Calu3 (cell line): ENCODE results near the gene WBP1. TPM values are rescaled to one million over a fixed set of nuclear protein-coding genes. Genes with fewer than 3 reads are reported as not detected.
A peak's percentile ranks its signal among the peaks of the same experiment; 100 is the strongest.

ENCODE experiments used
- BruUV-seq: library from RNA; stranded (reverse); fragments of 400-500 nt; replicated peaks from 2 replicates; lab custom pipeline; 2021; lab: Mats Ljungman, UMichigan
- CTCF ChIA-PET: fragments of 300-600 bp; sonication (Branson Sonifier 250); formaldehyde crosslinking; loops from one replicate; lab custom pipeline; 2022; ENCODE audit warnings: antibody characterized with exemption; lab: Charles Lee
- DNase-seq: peaks from one replicate; pipeline ENCODE4 v3.0.0; 2022
- H3K27ac Mint-ChIP-seq: one replicate; pipeline ENCODE4 v1.8.0; 2022; ENCODE audit warnings: mixed read lengths; ENCODE audit not compliant: unreplicated experiment
- H3K27me3 Mint-ChIP-seq: one replicate; pipeline ENCODE4 v1.8.0; 2022; ENCODE audit warnings: mixed read lengths; ENCODE audit not compliant: unreplicated experiment
- H3K36me3 Mint-ChIP-seq: one replicate; pipeline ENCODE4 v1.8.0; 2022; ENCODE audit warnings: mild to moderate bottlenecking, moderate library complexity, mixed read lengths; ENCODE audit not compliant: insufficient read depth, unreplicated experiment
- H3K4me1 Mint-ChIP-seq: one replicate; pipeline ENCODE4 v1.8.0; 2022; ENCODE audit warnings: mild to moderate bottlenecking, low read depth, mixed read lengths; ENCODE audit not compliant: unreplicated experiment
- H3K4me3 Mint-ChIP-seq: one replicate; pipeline ENCODE4 v1.8.0; 2022; ENCODE audit warnings: mild to moderate bottlenecking, low read depth, moderate library complexity, mixed read lengths; ENCODE audit not compliant: unreplicated experiment
- H3K9me3 Mint-ChIP-seq: one replicate; pipeline ENCODE4 v1.8.0; 2022; ENCODE audit warnings: low read depth, mixed read lengths; ENCODE audit not compliant: unreplicated experiment
- CTCF ChIP-seq: fragments of 200-600 bp; IDR thresholded peaks from one replicate; pipeline ENCODE4 v1.8.0; 2022; ENCODE audit warnings: antibody characterized with exemption; ENCODE audit not compliant: unreplicated experiment
- intact Hi-C: fragments of 100-400 bp; cut with micrococcal nuclease; formaldehyde crosslinking; loops from one replicate; pipeline ENCODE4 v1.10.0; 2022; ENCODE audit not compliant: unreplicated experiment
- total RNA-seq: library from RNA; stranded (reverse); gene quantifications from 2 replicates; pipeline ENCODE4 v1.2.3, GENCODE V29; 2022

Gene WBP1
- total RNA-seq, 1 experiment from 2014 or later: 61.6 TPM

GRCh38 chr2:74447230-74447999 is 10.8 kb upstream of the WBP1 start:
- peaks cover 26% of the 10 kb centered on the region for H3K4me1 Mint-ChIP-seq
- peaks cover 4% of the 10 kb centered on the region for H3K36me3 Mint-ChIP-seq
- no peak overlapping the region for H3K27ac Mint-ChIP-seq
- no peaks in the 10 kb centered on the region for H3K9me3 Mint-ChIP-seq
- CTCF ChIA-PET: no interaction called here
- no peak for DNase-seq
- intact Hi-C loops: no loop called here
- H3K27me3 Mint-ChIP-seq: peaks cover 12% of the 10 kb centered on the region
- BruUV-seq: no TSS peak
- TF ChIP-seq CTCF: no peak
- no peak overlapping the region for H3K4me3 Mint-ChIP-seq

DNA sequence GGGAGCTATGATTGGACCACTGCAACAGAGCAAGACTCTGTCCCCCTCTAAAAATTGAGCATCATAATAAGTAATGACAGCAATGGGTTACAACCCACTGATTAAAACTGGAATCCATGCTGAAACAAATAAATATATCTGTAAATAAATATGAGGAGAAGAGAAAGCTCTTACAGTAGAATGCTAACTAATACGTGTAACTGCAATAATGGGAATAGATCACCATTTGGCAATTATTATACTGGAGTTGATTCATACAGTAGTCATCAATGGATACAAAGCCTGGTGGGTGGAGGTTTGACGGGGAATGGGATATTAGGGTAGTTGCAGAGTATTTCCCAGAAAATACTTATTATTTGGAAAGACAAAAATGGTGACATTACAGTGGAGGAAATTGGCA is 9.5 kb upstream of the WBP1 start:
- Mint-ChIP-seq H3K27ac (no peak overlapping the region), H3K27me3 (peaks cover 24% of the 10 kb centered on the region), H3K36me3 (no peaks in the 10 kb centered on the region), H3K4me1 (peaks cover 34% of the 10 kb centered on the region), H3K9me3 (no peaks in the 10 kb centered on the region), H3K4me3 (no peak overlapping the region)
- no peak for DNase-seq
- CTCF ChIA-PET: no interaction called here
- TF ChIP-seq CTCF: no peak
- intact Hi-C loops: no loop called here
- no TSS peak for BruUV-seq

DNA sequence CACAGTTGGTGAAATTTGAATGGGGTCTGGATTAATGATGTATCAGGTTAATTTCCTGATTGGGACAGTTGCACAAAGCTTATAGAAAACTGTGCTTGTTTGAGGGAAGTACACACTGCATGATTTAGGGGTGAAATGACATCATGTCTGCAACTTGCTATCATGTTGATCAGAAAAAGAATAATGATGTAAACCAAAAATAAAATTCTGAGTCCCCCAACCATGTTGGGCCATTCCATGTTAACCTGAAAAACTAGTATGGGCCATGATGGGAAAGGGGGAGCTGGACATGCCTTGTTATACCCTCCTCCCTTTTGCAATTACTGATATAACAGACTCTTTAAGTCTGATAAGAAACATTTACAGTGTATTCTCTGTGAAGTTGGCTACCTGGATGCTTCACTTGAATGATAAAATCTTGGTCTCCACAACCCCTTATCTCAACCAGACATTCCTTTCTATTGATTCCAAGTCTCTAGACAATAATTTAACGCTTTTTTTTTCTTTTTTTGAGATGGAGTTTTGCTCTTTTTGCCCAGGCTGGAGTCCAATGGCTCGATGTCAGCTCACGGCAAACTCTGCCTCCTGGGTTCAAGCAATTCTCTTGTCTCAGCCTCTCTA is 7.6 kb upstream of the WBP1 start:
- Mint-ChIP-seq H3K27me3 (peaks cover 13% of the 10 kb centered on the region), H3K9me3 (no peaks in the 10 kb centered on the region), H3K4me3 (no peak overlapping the region), H3K27ac (no peak overlapping the region), H3K36me3 (peaks cover 14% of the 10 kb centered on the region), H3K4me1 (peaks cover 29% of the 10 kb centered on the region)
- BruUV-seq: no TSS peak
- TF ChIP-seq CTCF: no peak
- CTCF ChIA-PET: no interaction called here
- intact Hi-C loops: no loop called here
- DNase-seq: no peak

GRCh38 chr2:74454654-74455511 is 3.4 kb upstream of the WBP1 start, which contains the start of gene INO80B:
INO80B (plus strand) TSS chr2:74455087; CDS start chr2:74455117, 30 bp downstream.
- peaks cover 12% of the 10 kb centered on the region for H3K27me3 Mint-ChIP-seq
- H3K36me3 Mint-ChIP-seq: peaks cover 53% of the 10 kb centered on the region
- CTCF ChIA-PET: interaction anchor here (1.1 kb wide), 1 partner anchor 13 kb away, joined by 5 read pairs; no protein-coding TSS in a partner anchor
- TF ChIP-seq CTCF: no peak
- H3K4me3 Mint-ChIP-seq: peak within 1 kb of the TSS; percentile 83
- peak; percentile 96 for DNase-seq
- BruUV-seq: TSS peak; percentile 7
- intact Hi-C loops: loop anchor here (2.0 kb wide), 1 partner anchor 14 kb away; the partner anchor contains the start of gene RTKN
- H3K27ac Mint-ChIP-seq: peak within 1 kb of the TSS; percentile 35
- H3K9me3 Mint-ChIP-seq: no peaks in the 10 kb centered on the region
- H3K4me1 Mint-ChIP-seq: peaks cover 44% of the 10 kb centered on the region
